ENCODE data around the gene IFI27L2. TPM values are rescaled to one million over a fixed set of nuclear protein-coding genes. Genes with fewer than 3 reads are reported as not detected.

The IFI27L2 gene, protein sequence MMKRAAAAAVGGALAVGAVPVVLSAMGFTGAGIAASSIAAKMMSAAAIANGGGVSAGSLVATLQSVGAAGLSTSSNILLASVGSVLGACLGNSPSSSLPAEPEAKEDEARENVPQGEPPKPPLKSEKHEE
- 10 to 100 TPM; 67.3 to 67.8 TPM for total RNA-seq

DNA sequence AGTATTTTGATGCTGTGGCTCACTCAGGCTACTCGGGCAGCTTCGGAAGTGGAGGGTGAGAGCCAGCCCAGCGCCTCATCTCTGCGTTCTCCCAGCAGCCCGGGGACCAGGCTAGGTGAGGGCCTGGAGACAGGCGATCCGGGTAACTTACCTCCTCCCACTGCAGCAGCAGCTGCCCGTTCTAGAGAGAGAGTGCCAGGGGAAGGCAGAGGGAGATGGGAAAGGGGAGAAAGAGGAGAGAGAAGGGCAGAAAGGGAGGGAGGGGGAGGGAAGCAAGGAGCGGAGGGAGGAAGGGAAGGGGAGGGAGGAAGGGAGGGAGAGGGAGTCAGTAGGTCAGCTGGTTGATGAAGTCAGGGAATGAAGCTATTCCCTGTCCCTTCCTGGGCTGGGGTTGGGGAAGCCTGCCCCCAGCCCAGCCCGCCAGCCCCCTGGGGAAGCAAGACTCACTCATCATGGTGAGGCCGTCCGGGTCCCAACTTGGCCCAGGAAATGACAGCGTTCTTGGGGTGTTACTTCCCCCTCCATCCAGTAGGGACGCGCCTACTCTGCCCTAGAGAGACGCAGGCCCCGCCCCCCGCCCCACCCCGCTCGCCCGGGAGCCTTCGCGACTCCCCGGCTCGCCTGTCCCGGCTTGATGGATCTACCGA, at the start of gene IFI27L2:
IFI27L2 (minus strand) TSS at position 494 of the 647 bp plus-strand sequence; CDS start at position 454, 40 bp downstream.
- no peaks in the 10 kb centered on the region for H3K9me3 Mint-ChIP-seq
- ATAC-seq (peak; percentile 97 to 98), DNase-seq (ENCODE audit: low spot score in 2 of 2) (peak; percentile 67 to 72)
- H3K36me3 Mint-ChIP-seq: peaks cover 0 to 6% of the 10 kb centered on the region in 2 donors
- peak within 1 kb of the TSS; percentile 83 to 85 for H3K27ac Mint-ChIP-seq

- no peak for ATAC-seq
- Mint-ChIP-seq H3K36me3 (peaks cover 0 to 8% of the 10 kb centered on the region in 2 donors), H3K27ac (peak overlapping the region in 1 of 2 donors; percentile 69), H3K9me3 (no peaks in the 10 kb centered on the region)
- no peak for DNase-seq (ENCODE audit: low spot score in 2 of 2)
These were observed 48.4 kb upstream of the IFI27L2 start for GRCh38 chr14:94177806-94178205.

DNA sequence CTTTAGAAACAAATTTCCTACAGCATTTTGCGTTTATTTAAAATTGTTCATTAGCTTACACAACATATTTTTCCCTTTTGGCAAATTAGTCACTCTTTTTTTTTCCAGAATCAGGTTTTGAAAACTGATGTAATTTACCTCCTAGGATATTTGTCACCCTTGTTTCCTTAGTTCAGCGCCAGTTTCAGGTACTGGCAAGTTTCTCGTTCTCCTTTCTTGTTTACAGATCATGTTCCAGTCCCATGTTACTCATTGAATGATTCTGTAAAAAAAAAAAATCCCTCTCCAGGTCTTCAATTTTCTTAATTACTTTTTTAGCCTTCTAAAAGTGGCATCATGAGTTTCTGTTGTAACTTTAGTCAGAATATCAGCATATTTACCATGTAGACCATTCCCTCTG, 47.4 kb upstream of the IFI27L2 start:
- Mint-ChIP-seq H3K27ac (no peak overlapping the region), H3K9me3 (no peaks in the 10 kb centered on the region), H3K36me3 (peaks cover 0 to 8% of the 10 kb centered on the region in 2 donors)
- no peak for DNase-seq (ENCODE audit: low spot score in 2 of 2)
- no peak for ATAC-seq

DNA sequence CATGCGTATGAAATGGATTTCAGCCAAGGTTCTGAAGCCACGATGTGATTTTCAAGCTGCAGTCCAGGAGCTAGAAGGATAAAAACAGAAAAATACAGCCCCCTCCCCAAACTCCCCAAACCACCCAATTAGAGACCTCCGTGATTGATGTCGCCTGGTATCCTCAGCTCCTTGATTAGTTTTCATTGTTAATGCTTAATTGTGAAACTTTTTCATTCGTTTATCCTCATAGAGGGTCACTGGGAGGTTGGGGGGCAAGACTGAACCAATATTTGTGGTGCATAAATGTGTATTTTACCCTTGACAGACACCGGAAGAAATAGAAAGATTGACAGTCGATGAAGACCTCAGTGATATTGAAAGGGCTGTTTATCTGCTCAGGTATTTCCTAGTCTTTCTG, 46.3 kb upstream of the IFI27L2 start:
- Mint-ChIP-seq H3K27ac (peak overlapping the region in 1 of 2 donors; percentile 81), H3K36me3 (peaks cover 0 to 8% of the 10 kb centered on the region in 2 donors), H3K9me3 (no peaks in the 10 kb centered on the region)
- DNase-seq (ENCODE audit: low spot score in 2 of 2) (no peak), ATAC-seq (no peak)

DNA sequence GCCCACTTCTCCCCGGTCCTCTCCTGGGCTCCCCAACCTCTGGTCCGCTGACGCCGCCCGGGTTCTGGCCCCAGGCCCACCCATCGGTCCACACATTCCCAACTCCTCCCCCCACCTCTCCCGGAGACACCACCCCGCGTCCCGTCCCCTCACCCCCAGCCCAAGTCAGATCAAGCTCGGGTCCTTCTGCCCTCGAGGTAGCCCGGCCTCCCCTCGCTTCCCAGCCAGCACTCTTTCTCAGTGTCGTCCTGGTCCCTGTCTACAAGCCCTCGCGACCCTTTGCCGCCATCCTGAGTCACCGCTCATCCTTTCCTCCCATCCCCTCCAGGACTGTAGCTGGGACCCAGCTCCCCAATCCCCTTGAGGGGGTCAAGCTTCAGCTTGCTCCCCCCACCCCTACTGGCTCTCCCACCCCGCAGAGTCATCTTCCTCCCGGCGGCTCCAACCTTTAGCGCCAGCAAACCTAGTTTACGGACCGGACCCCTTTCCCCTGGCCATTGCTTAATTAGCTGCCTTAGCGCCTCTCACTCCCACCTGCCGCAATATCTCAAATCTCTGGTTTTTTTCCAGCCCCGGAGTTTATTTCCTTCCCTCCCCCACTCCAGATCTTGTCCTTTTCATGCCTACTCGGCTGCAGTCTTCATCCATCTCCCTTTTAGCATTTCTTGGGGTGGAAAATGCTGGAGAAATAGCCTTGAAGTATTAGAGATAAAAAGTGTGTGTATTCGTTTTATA, 45.8 kb upstream of the IFI27L2 start:
- Mint-ChIP-seq H3K9me3 (no peaks in the 10 kb centered on the region), H3K27ac (peak overlapping the region; percentile 81 to 94), H3K36me3 (peaks cover 0 to 8% of the 10 kb centered on the region in 2 donors)
- DNase-seq (ENCODE audit: low spot score in 2 of 2) (no peak), ATAC-seq (no peak)

- Mint-ChIP-seq H3K27ac (peak overlapping the region in 1 of 2 donors; percentile 81), H3K36me3 (peaks cover 0 to 8% of the 10 kb centered on the region in 2 donors), H3K9me3 (no peaks in the 10 kb centered on the region)
- ATAC-seq (no peak), DNase-seq (ENCODE audit: low spot score in 2 of 2) (no peak)
These were observed 45.2 kb upstream of the IFI27L2 start for GRCh38 chr14:94174604-94175010.

DNA sequence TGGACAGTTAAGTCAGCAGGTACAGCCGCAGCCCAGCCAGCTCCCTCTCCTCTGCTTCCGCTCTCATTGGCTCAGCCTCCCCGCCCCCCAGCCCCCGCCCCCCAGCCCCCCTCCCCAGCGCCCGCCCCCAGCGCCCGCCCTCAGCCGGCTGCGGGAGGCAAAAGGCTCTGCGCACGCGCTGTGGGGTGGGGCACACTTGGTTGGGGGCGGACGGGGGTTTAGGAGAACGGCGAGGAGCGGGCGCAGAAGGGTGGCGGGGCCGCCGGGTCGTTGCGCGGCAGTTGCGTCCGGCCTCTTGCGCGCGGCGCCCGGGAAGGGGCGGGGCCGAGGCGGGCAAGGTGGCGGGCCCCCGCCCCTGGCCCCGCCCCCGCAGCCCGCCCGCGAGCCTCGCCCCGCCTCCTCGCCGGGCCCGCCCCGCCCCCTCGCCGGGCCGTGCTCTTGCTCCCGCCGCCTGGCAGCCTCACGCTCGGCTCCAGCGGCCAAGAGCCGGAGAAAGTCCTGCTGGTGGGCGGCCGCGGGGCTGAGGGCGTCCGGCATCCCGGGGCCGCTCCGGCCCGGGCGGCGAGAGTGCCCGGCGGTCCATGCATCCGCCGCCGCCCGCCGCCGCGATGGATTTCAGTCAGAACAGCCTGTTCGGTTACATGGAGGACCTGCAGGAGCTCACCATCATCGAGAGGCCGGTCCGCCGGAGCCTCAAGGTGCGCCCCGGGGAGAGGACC, 44.6 kb upstream of the IFI27L2 start, which contains the start of gene PPP4R4:
PPP4R4 (plus strand) TSS at position 438 of the 719 bp plus-strand sequence; CDS start at position 582, 144 bp downstream.
- peak within 1 kb of the TSS; percentile 86 to 94 for H3K27ac Mint-ChIP-seq
- H3K36me3 Mint-ChIP-seq: peaks cover 0 to 8% of the 10 kb centered on the region in 2 donors
- H3K9me3 Mint-ChIP-seq: no peaks in the 10 kb centered on the region

DNA sequence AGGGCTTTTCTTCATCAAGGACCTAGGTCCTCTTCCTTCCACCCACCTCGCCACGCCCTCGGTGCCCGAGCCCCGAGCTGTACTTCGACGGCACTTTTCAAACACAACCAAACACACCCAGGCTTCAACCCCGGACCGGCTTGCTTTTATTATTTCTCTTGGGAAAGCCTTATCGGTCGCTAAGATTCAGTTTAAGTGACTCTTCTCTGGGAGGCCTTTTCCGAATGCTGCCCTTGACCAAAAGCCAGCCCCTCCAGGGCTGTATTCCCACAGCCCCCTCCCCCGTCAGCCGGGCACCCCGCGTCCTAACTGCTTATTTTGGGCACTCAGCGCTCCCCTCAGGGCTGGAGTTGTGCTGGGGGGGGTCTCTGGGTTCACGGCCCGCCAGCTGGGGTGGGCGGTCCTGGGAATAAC, 44.1 kb upstream of the IFI27L2 start:
- ATAC-seq (peak in 1 of 2 donors; percentile 17), DNase-seq (ENCODE audit: low spot score in 2 of 2) (no peak)
- H3K9me3 Mint-ChIP-seq: no peaks in the 10 kb centered on the region
- H3K27ac Mint-ChIP-seq: peak overlapping the region; percentile 84 to 86
- peaks cover 0 to 8% of the 10 kb centered on the region in 2 donors for H3K36me3 Mint-ChIP-seq

More for the DNA sequence above, 44.6 kb upstream of the IFI27L2 start, which contains the start of gene PPP4R4:
- ATAC-seq: peak; percentile 87 to 93
- DNase-seq (ENCODE audit: low spot score in 2 of 2): peak; percentile 90 to 93

GRCh38 chr14:94172545-94172944, 43.1 kb upstream of the IFI27L2 start:
- no peak for DNase-seq (ENCODE audit: low spot score in 2 of 2)
- Mint-ChIP-seq H3K27ac (peak overlapping the region in 1 of 2 donors; percentile 86), H3K9me3 (no peaks in the 10 kb centered on the region), H3K36me3 (peaks cover 0 to 8% of the 10 kb centered on the region in 2 donors)
- no peak for ATAC-seq

- Mint-ChIP-seq H3K36me3 (peaks cover 0 to 8% of the 10 kb centered on the region in 2 donors), H3K9me3 (no peaks in the 10 kb centered on the region), H3K27ac (no peak overlapping the region)
- ATAC-seq (no peak), DNase-seq (ENCODE audit: low spot score in 2 of 2) (no peak)
These were observed 41.8 kb upstream of the IFI27L2 start for GRCh38 chr14:94171208-94171607.

- DNase-seq (ENCODE audit: low spot score in 2 of 2) (no peak), ATAC-seq (no peak)
- no peaks in the 10 kb centered on the region for H3K9me3 Mint-ChIP-seq
- H3K27ac Mint-ChIP-seq: no peak overlapping the region
- peaks cover 0 to 2% of the 10 kb centered on the region in 2 donors for H3K36me3 Mint-ChIP-seq
These were observed 40.7 kb upstream of the IFI27L2 start for GRCh38 chr14:94170136-94170535.

DNA sequence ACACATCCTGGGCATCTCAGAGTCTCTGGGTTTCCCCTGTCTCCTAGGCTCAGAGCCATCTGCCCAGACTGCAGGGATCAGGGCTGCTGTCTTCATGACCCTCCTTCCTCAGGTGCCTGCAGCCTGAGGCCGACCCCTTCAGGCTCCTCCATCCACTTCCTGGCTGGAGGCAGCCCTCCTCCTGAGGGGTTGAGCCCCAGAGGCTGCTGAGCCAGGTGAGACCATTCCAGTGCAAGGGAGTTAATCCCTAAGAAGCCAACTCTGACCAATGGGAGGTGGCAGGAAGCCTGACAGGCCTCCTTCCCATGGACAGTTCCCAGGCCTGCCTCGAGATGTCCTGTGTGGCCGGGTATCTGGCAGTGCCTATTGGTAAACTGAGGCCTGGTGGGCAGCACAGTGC, 36.3 kb upstream of the IFI27L2 start:
- H3K9me3 Mint-ChIP-seq: no peaks in the 10 kb centered on the region
- DNase-seq (ENCODE audit: low spot score in 2 of 2) (no peak), ATAC-seq (no peak)
- no peaks in the 10 kb centered on the region for H3K36me3 Mint-ChIP-seq
- no peak overlapping the region for H3K27ac Mint-ChIP-seq

GRCh38 chr14:94164685-94165431, 35.5 kb upstream of the IFI27L2 start:
- H3K36me3 Mint-ChIP-seq: no peaks in the 10 kb centered on the region
- no peaks in the 10 kb centered on the region for H3K9me3 Mint-ChIP-seq
- DNase-seq (ENCODE audit: low spot score in 2 of 2) (no peak), ATAC-seq (peak; percentile 73 to 84)
- peak overlapping the region in 1 of 2 donors; percentile 72 for H3K27ac Mint-ChIP-seq

DNA sequence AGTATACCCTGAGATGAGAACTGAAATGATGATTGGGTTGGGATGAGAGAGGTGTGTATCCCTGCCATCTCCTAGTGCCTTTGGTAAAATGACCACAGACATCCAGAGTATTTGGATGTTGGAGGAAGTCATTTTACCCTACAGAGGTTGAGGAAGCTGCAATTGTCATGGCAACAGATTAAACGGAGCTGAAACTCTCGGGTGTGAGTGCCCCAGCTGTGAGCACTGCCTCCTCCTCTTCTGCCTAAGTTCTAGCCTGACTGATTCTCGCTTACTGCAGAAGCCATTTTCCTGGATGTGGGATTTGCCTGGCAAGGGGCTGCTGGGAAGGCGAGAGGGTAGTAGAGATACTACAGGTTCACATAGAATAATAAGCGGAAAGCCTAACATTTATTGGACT, 34.4 kb upstream of the IFI27L2 start:
- peak overlapping the region in 1 of 2 donors; percentile 61 for H3K27ac Mint-ChIP-seq
- no peaks in the 10 kb centered on the region for H3K9me3 Mint-ChIP-seq
- H3K36me3 Mint-ChIP-seq: no peaks in the 10 kb centered on the region
- DNase-seq (ENCODE audit: low spot score in 2 of 2) (no peak), ATAC-seq (peak in 1 of 2 donors; percentile 55)

- H3K27ac Mint-ChIP-seq: no peak overlapping the region
- no peak for DNase-seq (ENCODE audit: low spot score in 2 of 2)
- ATAC-seq: no peak
- H3K9me3 Mint-ChIP-seq: no peaks in the 10 kb centered on the region
- no peaks in the 10 kb centered on the region for H3K36me3 Mint-ChIP-seq
These were observed 33.1 kb upstream of the IFI27L2 start for GRCh38 chr14:94162466-94162865.

DNA sequence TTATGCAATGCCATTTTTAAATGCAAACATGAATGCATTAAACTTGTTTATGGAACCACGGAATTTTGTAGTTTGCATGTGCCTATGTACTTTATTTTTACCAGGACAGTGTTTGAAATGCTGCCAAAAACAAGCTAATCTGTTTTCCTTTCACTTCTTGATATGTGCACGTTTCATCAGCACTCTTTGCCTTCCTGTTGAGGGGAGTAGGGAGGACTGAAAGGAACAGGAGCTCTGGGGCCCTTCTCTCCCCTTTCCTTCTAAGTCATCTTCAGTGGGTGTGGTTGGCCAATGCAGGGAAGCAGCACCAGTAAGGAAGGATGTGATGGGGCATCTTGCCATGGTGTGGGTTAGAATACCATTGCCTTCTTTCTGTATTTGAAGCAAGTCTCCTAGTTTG, 32.6 kb upstream of the IFI27L2 start:
- no peaks in the 10 kb centered on the region for H3K36me3 Mint-ChIP-seq
- no peak for ATAC-seq
- DNase-seq (ENCODE audit: low spot score in 2 of 2): no peak
- no peaks in the 10 kb centered on the region for H3K9me3 Mint-ChIP-seq
- no peak overlapping the region for H3K27ac Mint-ChIP-seq

Data from activated naive CD4-positive, alpha-beta T cell treated with anti-CD3 and anti-CD28 coated beads, Interleukin-2, amount 50 U/mL, for 72 hours (primary cell).